ENCODE results near the gene MTM1.
A peak's percentile ranks its signal among the peaks of the same experiment; 100 is the strongest.

Gene MTM1

DNA sequence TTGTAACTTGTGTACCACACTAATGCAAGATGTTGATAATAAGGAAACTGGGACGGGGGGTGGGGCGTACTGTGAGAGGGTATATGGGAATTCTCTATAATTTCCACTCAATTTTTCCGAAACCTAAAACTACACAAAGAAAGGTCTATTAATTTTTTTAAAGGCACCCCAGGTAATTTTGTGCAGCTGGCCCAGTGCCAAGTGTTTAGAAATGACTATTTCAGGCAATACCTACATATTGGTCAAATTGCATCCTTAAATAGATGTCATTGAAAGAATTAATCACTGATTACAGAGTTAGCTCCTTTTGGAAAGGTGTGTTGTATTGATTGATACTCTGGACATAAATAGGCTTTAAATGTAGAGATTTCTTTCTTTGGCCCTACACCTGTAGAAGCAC, 114.7 kb downstream of the MTM1 start:
- DNase-seq = no peak

DNA sequence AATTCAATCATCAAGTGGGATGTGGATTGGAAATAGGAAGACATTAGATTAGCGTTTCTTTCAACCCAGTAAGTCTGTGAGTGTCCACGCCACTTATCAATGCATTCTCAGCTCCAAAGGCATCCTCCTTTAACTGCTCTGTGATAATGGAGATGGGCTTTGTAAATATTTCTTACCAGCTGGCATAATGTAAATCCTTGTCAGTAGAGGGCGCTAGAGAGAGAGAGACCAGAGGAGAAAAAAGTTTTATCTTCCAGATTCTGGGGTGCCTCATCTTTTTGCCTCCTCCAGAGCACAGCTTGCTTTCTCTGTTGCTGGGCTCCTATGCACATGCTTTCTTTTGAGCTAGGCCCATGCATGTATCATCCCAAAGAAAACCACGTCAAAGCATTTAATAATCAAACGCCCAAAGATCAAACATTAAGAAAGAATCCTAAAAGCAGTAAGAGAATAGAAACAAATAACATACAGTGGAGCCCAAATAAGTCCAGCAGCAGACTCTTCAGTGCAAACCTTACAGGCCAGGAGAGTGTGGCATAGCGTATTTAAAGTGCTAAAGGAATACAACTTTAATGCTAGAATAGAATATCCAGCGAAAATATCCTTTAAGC, 115.2 kb downstream of the MTM1 start:
- DNase-seq = no peak

DNA sequence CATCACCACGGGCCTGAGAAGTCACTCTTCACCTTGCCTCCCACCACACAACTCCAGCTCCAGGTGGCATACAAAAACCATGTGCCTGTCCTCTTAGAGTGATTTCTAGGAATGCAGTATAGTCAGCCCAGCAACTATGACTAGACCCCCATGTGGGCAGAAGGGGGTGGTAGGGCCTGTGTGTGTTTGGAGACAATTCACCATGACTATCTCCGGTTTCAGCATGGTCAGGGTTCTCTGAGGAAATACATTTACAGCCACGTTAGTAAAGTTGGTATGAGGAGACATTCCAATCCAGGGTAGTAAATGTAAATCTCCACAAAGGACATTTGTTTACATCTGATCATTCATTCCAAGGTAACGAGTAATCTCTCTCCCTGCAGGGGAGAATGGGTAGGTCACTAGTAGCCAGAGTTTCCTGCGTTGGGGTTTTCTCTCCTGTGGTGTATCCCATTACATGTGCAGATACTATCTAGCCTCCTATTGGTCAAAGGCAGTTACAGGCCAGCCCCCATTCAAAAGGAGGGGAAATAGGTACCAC, 120.6 kb downstream of the MTM1 start:
- DNase-seq = no peak

DNA sequence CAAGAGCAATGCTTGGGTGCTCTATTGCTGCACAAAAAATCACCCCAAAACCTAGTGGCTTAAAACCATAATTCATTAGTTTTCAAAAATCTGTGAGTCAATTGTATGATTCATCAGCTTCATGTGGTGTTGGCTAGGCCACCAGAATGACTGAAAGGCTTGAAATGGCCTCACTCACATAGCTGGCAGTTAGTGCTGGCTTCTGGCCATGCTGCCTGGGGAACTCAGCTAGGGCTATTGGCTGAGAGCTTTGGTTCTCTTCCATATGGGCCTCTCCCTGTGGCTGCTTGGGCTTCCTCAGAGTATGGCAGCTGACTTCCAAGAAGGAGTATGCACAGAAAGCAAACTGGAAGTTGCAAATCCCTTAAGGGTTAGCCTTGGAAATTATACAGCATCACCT, 121.7 kb downstream of the MTM1 start:
- DNase-seq = no peak

DNA sequence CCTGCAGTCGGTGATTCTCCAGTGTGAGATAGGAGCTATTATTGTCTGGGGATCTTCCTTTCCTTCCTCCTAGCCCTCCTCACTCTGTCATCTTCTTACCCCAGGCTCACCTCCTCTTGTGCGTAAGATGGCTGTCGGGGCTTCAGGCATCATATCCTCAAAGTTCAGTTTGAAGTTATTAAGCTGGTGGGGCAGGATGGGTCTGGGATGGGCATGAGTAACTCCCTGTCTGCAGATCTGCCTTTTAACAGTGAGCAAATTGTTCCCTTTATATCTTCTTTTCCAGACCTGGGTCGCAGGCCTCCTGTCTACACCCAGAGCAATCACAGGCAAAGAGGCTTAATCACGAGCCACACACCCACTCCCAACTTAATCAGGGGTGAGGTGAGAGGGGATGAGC, 123.9 kb downstream of the MTM1 start:
- no peak for DNase-seq

DNA sequence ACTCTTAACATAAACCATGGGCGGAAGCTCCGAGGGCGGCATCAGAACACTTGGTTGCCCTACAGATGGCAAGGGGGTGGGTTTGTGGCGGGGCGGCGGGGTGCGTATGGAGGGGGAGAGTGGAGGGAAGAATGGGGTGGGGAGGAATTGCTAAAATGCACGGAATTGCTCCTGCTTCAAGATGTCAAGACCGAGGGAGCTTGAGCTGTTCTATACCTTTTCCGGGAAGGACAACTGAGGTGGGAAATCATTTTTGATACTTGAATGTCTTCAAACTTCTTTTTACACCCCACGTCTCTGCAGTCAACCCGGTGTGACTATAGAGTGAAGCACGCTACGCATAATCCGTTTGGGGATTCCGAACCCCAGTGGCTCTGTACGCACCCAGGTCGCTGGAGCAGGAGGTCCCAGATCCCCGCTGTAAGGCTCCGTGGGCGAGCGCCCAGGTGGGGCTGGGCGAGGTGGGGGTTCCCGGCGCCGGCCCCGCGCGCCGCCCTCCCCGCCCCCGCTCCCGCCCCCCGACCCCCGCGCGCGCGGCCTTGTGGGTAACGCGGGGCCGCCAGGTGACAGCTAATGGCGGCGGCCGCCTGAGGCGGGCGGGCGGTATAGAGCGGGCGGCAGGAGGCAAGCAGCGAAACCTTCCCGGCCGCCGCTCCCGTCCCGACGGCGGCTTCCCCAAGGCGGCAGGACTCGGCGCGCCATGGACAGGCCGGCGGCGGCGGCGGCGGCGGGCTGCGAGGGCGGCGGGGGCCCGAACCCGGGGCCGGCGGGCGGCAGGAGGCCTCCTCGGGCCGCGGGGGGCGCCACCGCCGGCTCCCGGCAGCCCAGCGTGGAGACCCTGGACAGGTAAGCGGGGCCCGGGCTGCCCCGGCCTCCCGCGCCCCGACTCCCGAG, 124.7 kb downstream of the MTM1 start, which contains the start of gene MTMR1:
Gene MTMR1, plus strand, starts transcription at position 566 of the 894 bp plus-strand sequence. Its CDS starts 135 bp downstream, at position 701.
- no peak for DNase-seq

DNA sequence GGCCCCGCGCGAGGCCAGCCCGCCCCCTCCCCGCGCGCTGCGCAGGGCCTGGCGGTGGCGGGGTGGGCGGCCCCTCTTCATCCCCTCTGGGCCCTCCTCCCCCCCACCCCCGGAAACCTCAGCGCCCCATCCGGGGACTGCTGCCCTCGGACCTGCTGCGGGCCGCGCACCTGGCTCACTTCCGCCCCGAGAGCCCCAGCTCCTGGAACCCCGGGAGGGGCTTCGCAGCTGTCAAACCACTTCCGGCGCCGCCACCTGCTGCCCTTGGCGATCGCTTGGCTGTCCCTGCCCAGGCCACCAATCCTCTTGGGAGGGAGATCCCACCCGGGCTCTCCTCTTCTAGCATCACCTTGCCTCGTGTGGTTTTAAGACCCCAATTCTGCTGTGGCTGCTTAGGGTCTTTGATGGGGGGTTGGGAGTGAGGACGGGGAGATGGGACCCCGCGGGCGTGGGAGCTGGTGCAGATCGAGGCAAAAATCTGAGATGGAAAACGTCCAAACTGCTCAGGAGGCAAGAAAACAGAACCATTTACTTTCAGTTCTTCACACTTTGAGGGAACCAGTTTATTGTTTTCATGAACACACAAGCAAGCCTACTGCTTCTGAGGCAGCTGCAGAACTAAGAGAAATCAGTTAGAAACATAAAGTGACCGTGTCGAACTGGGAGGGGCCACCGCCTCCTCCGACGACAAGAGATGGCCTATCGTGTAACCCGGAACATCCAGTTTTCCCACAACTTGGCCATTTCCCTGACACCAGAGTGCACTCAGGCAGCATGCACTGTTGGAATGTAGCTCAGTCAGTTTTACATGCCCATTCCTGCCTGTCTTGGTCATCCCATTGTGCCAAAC, 125.5 kb downstream of the MTM1 start:
- DNase-seq = peak; percentile 38

DNA sequence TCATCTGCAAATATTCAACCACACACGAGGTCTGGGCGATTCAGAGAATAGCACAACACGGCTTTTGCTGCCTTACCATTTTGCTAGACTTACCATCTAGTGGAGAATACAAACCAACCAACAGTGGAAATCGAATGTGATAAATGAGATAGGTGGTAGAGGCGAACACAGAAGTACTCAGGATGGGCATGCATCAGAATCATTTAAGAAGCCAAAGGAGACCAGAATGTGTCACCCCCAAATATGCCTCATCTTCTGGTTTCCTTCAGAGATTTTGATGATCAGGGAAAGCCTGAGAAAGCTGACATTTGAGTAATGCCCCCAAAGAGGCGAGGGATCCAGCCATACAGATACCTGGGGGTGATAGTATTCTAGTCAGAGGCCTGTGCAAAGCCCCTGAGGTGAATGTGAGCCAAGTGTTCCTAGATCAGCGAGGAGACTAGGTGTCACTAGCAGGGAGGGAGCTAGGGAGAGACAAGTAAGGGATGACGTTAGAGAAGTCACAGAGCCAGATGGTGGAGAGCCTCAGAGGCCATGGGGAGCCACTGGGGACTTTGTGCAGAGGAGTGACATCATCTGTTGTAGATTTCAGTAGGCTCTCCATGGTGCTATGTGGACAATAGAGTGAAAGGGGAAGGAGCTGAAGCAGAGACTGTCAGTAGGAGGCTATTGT, 126.5 kb downstream of the MTM1 start:
- DNase-seq = no peak

DNA sequence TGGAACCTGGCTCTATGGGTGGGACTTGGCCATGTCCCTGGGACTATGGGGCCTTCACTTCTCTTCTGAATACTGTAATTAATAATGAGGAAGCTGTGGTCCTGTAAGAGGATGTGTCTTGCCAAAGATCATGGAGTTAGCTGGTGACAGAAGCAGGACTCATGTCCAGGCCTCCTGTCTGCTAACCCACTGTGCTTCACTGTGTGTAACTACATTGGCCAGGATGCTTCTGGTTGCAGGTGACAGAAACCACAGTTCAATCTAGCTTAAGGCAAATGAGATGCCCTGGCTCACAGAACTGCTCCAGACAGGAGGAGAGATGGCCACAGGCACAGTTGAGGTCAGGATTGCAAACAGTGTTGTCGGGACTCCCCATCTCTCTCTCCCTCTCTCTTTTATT, 127.9 kb downstream of the MTM1 start:
- peak; percentile 4 for DNase-seq

DNA sequence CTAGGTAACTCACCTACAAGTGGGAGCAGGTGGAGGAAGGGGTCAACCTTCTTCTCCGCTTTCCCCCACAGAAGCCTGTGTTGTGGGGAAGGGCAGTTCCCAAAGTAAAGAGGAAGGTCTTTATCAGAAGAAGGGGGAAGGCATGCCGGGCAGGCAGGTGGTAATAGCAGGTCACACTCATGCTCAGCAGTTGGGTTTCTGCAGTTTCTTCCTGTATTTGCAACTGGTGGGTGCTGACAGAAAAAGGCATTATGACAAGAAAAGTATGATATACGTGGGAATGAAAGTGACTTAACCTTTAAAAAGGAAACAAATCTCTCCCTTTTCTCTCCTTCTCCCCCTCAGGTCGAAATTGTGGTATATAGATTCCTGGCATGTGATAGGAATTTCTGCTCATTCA, 128.4 kb downstream of the MTM1 start:
- peak; percentile 22 for DNase-seq

DNA sequence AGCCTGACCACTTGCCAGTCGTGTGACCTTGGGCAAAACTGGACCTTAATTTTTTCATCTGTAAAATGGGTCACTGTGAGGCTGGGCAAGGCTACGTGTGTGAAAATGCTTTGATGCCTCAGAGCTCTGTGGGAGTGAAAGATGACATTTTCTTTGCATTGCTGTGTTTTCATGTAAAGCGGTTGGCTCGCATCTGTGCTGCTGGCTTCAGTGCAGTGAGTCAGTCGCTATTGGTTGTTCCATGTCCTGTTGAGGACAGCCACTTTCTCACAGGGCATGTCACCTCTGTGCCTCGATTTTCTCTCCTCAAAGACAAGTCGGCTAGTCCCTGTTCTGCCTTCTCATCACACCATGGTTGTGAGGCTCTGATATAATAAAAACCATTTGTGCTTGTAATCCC, 129.2 kb downstream of the MTM1 start:
- DNase-seq = no peak

DNA sequence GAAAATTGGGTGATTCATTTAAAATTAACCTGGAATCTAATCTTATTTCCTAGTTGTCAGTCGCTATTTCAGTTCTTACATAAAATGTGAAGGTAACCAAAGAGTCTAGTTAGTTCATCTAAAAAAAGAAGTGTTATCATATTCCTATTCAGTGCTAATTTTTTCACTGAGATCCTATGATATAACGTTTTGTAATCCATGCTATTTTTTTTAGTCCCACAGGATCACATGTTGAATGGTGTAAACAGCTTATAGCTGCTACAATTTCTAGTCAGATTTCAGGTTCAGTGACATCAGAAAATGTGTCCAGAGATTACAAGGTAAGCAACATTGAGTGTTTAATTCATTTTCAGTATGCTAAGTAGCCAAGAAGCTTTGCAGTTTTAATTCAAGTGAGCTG, 130.6 kb downstream of the MTM1 start:
- DNase-seq = no peak

DNA sequence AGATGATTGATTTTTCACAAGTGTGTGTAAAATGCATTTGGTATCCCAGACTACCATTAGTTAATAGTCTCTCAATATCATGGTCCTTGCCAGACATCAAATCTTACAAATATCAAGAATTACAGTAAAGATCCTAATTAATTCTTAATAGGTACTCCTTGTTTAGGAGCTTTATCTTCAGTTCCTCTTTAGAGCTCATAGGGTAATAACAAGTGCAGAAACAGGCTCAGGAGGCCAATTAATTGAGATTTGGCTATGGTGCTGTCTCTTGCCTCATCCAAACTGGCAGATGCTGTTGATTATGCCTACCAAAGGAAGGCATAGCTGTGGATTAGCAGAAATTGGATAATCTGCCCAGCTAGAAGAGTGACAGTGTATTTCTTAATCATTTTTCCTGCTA, 131.7 kb downstream of the MTM1 start:
- DNase-seq = peak; percentile 51

DNA sequence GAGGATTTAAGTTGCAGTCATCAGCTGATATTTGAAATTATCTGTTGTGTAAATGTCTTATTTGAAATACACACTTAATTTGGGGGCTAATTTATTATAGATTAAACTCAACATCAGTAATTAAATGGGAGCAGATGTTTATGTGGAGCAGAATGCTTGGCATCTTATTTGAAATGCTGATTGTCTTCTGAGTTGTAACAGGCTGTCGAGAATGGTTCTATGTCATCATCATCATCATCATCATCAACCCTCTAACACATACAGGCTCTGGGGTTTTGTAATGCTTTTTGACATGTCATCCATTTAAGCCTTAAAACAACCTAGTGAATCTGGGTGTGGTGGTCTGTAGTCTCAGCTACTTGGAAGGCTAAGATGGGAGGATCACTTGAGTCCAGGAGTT, 133.0 kb downstream of the MTM1 start:
- DNase-seq = no peak

DNA sequence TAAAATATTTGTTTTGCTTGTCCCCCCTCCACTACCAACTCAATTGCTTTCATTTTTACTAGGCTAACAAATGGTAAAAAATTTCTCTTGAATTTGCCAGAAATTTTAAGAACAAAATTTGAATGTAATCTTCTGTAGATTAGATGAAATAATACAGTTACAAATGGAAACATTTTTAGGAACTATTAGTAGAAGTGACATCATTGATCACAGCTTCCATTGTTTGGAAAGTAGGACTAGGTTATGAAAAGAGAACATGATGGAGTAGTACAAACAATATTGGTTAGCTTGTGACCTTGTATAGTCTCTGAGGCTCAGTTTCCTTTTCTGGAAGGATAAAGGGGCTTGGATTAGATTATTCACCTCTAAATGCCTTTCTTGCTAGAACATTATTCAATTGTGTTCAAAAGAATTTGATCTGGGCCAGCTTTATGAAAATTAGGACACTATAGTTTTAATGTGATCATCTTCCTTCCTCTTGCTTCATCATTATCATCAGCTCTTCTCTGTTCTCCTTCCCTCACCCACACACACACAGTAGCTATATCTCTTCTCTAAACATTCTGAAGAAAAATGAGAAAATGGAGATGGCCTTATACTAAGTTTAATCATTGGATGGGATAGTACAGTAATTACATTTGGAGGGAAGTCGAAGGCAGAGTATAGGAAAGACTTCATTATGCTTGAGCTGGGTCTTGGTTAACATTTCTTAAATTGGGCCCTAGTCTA, 134.7 kb downstream of the MTM1 start:
- DNase-seq = no peak

DNA sequence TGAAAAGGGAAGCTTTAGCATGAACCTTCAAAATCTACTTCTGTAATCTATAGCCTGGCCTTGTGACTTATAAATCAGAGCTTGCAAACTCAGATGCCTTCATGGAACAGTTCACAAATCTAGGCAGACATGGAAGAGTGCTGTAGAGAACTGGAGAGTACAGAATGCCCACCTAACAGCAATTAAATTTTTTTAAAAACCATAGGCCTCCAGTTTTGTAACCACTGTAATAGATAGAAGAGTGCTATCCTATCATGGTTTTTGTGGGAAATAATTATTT, 135.2 kb downstream of the MTM1 start:
- no peak for DNase-seq

DNA sequence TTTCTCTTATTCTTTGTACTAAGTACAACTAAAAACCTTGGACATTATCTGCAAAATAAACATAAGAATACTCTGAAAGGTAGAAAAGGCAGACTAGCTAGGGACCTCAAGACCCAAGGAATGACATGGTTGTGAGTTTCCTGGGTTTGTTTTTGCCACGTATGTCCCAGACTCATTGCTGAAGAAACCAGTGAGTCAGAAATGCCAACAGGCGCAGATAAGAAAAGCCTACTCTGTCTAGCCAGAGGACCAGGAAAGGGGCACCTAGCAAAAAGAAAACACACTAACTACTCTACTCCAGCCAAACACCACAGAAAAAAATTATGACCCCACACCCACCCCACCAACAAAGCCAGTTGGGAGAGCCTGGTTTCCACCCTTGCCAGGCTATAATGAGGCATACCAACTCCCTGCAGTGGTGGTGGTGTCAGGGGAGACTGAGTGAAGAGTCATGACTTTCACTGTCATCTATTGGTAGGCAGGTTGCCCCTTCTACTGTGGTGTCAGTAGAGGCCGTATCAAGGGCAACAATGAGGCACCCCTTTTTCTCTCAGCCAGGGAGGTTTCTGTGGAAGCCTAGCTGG, 135.7 kb downstream of the MTM1 start:
- no peak for DNase-seq

DNA sequence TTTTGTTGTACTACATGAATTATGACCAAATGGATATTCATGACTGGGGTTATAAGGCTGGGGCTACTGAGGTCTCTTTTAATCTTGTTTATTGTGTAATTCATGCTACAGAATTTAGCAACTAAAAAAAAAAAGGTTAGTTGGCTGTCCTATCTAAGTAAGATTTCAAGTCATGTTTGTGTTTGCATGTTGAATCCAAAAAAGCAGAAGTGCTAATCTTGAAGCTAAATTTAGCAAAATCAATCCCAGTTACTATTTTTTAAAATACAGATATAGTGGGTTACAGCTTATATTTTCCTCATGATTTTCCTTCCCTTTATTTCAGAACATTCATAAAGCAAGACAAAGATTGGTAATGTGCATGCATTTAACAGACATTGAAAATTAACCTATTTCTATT, 144.2 kb downstream of the MTM1 start:
- no peak for DNase-seq

DNA sequence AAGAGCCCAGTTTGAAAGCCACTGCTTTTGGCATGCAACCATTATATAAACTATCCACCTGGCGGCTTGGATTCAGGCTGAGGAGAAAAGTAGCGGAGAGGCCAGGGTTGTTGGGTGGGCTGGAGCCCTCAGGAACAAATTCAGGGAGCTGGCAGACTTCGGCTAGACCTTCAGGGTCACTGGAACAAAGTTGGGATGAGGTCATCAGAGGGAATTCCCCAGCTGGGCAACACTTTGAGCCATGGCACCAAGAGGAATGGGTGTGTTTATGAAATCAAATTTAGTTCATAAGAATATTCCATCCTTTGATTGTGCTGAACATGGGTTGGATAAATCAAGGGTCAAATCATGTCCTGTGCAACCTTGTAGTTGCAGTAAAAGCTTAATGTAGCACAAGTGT, 146.8 kb downstream of the MTM1 start:
- DNase-seq = no peak

DNA sequence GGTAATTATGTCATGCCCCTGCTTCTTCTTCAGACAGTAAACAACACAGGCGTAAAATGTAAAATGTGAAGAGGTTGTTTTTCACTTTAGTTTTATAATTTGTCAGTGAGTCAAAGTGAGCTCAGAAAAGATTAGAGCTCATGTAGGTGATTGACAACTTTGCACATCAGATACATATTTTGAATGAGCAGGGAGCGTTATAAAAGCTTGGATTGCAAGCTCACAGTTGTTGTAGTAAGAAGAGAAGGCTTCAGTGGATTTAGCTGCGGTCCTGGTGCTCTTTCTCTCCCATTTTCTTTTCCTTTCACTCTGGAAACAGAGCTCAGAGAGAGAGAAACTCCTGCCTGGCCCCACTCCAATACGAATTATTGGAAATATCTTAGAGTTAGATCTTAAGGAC, 151.2 kb downstream of the MTM1 start:
- no peak for DNase-seq
